NCI-H2196 treated with DMSO at 0.1 percent for 48 hours (cell line): ENCODE data around the gene COL28A1.

ENCODE experiments used
- DNase-seq: peaks from one replicate; lab custom pipeline; 2025; ENCODE audit not compliant: unreplicated experiment; lab: John Stamatoyannopoulos, UW

Gene COL28A1

DNA sequence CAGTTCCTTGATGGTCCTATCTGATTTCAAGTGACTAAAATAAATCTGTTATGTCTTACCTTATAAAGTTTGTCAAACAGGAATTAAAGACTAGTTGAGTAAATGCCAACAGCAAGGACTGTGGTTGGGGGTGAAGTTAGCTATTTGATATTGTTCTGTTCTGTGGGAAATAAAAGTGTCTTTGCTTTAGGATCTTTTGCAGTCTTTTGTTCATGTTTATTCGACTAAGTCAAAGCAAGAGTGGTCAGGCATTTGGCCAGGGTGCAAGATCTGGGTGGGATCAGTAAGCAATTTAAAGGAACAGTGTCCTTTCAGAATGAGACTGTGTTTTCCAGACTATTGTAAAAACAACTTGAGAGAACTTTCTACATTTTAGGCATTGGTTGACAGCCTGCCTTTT is at the start of gene COL28A1:
TSS of gene COL28A1 (minus strand) at position 183 of the 400 bp plus-strand sequence. CDS start 2,998 bp downstream, outside the sequence.
- DNase-seq, result no peak

DNA sequence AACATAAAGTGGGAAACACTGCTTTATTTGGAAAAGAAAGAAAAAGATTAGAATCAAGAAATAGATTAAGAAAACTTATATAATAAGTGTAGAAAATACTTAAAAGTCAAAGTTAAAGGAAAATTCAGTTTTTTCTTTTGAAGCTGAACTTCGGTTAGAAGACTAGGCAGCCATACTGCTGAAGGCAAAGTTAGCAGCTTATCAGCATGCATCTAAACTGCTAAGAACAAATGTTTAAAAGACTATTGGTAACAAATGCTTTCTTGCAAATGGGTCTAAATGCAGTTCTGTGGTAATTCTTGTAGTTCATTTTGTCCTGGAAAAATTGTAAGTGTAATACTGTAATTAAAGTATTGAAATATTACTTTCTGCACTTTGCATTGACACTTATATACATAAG is 49.0 kb upstream of the COL28A1 start:
- DNase-seq, result no peak

DNA sequence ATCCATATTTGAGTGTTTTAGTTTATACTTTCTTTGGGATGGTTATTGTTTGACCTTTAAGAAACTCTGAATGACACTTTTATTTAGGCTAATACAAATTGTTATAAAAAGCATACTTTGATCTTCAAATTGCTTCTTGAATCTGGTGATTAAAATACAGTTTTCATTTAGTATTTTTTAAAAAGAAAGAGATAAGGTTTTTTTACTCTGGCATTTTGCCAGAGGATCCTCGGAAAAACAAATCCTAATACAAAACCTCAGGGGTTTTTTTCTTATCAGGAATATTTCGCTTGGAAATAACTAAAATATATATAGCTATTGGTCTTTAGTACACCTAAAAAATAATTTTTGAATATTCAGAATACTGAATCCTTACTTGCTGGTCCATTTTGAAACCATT is 48.1 kb upstream of the COL28A1 start:
- no peak for DNase-seq

DNA sequence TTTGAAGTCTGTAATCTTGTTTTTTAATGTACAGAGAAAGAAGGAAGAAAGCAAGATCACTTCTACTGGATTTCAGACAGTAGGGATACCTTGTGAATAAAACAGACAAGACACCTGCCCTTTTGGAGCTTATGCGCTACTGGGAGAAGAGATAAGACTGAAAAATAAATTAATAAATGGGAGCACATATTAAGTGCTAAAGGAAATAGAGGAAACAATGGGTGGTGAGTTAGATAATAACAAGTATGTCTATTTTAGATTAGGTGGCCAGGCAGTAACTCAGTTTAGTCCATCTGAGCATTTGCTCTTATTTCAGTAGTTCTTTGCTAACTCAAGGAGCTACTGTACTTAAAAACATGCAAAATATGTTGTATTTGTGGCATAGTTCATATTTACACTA is 46.9 kb upstream of the COL28A1 start:
- DNase-seq, result no peak

DNA sequence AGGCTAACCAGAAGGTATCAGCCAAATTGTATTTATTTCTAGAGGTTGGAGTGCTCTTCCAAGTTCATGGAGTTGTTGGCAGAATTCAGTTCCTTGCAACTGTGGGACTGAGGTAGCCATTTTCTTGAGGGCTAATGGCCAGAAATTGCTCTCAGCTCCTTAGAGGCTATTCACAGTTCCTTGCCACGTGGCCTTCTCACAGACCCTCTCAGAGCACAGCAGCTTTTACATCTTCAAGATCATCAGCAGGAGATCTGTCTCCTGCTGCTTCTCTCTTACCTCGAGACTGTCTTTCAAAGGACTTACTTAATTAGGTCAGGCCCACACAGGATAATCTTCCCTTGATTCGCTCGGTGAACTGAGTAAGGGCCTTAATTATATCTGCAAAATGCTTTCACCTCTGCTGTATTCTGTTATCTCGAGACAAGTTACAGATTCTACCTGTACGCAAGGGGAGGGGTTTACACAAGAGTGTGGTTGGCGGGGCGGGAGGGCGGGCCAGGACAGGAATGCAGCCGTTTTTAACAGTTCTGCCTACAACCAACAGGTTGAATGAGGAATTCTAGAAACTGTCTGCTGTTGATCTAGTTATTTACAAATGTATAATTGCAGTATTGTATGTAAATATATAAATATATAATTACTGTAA is 46.0 kb upstream of the COL28A1 start:
- no peak for DNase-seq

DNA sequence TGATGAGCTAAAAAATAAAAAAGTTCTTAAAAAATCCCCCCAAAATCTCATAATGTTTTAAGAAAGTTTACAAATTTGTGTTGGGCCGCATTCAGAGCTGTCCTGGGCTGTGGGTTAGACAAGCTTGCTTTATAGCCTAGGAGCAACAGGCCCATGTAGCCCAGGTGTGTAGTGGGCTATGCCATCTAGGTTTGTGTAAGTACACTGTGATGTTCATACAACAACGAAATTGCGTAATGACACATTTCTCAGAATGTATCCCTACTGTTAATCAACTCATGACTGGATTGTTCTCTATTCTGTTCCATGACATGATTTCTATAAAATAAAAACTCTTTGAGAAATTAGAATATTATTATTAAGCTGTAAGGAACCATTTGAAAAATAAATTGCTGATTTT is 44.0 kb upstream of the COL28A1 start:
- DNase-seq, result no peak

DNA sequence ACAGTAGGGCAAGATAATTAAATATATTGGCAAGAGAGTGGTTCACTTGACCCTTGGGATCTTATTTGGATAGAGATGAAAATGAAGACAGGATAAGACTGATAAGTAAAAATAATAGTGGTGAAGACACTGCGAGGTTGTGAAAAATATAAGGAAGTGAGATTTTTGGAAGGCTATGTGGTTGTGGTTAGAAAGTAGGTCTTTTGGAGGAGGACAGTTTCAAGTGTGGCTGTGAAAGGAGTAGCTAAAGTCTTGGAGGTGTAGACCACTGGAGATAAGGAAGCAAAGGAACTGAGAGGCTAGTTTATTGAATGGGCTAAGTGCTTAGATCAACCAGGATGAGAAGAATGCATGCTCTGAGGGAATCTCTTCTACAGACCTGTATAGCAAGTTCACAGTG is 42.2 kb upstream of the COL28A1 start:
- DNase-seq, result no peak

DNA sequence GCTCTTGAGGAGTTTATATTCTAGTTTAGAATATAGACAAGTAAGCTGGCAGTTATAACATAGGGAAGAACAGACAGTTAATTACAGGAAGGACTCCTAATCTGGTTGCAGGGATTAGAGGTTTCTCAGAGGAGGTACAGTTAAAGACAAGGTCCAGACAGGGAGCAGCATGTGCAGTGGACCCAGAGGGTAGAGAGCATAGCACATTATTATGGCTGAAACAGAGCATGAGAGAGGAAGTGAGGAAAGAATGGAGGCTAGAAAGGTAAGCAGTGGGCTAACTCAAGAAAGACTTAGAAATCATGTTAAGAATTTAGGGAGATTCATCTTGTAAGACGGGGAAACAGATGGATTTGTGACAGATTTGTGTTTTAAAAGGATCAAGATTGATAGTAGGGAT is 40.7 kb upstream of the COL28A1 start:
- DNase-seq, result no peak

DNA sequence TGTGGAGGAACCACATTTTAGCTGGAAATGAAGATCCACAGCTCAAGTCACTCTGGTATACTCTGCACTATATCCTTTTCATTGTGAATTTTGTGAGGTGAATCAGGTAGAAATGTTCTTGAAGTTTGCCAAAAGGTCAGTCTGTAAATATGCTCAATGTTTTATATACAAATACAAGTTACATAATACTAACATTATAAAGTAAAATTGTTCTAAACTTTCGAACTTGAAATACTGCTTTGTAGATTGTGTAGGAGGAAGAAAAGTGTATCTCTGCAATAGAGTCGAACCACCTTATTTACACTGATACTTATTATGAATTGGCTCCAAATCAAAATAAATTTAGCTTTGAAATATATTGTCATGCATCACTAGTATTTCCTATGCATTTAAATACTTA is 38.0 kb upstream of the COL28A1 start:
- DNase-seq, result no peak

DNA sequence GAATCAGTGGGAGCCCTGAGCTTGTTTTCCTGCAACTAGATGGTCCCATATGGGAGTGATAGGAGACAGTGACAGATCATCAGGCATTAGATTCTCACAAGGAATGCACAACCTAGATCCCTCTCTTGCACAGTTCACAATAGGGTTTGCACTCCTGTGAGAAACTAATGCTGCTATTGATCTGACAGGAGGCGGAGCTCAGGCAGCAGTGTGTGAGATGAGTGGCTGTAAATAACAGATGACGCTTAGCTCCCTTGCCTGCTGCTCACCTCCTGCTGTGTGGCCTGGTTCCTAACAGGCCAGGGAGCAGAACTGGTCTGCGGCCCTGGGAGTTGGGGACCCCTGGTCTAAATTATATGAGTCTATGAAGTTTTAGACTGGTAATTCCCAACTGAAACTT is 34.9 kb upstream of the COL28A1 start:
- no peak for DNase-seq

DNA sequence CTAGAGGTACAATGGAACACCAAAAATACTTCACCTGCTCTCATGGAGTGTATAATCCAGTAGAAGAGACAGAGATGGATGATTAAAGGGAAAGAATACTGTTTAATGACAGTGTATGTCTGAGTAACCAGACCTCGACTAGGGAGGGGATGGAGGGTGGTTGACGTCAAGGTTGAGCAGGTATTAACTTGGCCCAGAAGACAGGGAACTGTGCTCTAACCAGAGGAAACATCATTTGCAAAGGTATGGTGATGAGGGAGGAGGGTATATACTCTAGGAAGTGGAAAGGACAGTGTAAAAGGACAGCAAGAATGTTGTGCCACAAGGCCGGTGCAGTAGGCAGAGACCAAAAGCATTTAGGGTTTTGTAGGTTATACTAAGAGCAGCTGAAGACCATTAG is 33.9 kb upstream of the COL28A1 start:
- DNase-seq, result no peak

DNA sequence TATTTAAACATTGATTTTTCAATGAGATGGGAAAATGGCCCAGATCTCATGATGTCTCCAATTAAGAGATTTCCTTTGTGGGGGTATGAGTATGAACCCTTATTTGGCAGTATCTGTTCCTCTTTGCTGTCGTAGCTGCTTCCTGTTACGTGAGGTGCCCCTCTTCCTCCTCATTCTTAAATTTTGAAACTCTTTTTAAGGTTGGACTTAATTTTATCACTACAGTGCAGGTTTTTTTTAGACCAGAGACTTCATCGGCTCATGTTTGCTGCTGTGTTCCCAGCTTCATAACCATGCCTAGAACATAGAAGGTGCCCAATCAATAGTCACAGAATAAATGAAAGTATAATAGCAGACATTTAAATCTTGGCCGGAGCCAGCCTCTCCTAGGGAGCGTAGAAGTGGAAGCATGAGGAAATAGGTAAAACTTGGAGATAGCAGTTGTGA is 33.4 kb upstream of the COL28A1 start:
- no peak for DNase-seq

DNA sequence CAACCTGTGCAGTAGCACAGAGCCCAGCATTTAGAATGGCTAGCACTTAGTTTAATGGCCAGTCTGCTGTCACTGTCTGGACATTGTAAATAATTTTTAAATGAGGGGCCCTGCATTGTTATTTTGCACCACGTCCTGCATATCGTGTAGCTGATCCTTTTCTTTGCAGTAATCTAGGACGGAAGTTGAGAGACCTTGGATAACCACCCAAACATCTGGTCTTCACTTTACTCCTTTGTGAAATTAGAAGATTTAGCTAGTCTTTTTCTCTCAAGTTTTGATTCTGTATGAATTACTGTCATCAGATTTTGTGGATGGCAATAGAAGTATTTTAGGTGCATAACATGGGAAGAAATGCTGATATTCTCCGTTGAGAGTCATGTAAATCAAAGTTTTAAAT is 32.9 kb upstream of the COL28A1 start:
- DNase-seq, result no peak

DNA sequence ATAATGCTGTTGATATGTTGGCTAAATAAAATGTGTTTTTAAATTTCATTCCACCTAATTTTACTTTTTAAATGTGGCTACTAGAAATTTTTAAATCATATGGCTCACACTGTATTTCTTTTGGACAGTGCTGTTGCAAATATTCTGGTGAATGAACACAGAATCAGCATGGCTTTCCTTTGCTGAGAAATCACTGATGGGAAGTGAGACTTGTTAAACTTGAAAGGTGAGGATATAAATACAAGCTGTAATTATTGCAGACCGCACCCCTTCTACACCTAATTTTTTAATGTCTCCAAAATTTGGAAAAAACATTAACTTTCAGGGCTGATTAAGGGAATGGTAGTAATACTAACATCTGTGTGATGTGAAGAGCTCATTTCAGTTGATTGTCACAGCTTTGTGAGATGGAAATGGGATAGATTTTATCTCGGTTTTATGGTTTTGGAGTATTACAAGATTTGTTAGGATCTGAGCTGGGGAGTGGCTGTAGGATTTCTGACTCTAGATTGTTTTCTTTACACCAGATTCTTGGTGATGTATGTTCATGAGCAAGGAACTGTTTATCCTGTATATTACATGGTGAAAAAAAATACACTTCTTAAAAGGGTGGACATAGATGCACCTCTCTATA is 32.3 kb upstream of the COL28A1 start:
- DNase-seq, result no peak

DNA sequence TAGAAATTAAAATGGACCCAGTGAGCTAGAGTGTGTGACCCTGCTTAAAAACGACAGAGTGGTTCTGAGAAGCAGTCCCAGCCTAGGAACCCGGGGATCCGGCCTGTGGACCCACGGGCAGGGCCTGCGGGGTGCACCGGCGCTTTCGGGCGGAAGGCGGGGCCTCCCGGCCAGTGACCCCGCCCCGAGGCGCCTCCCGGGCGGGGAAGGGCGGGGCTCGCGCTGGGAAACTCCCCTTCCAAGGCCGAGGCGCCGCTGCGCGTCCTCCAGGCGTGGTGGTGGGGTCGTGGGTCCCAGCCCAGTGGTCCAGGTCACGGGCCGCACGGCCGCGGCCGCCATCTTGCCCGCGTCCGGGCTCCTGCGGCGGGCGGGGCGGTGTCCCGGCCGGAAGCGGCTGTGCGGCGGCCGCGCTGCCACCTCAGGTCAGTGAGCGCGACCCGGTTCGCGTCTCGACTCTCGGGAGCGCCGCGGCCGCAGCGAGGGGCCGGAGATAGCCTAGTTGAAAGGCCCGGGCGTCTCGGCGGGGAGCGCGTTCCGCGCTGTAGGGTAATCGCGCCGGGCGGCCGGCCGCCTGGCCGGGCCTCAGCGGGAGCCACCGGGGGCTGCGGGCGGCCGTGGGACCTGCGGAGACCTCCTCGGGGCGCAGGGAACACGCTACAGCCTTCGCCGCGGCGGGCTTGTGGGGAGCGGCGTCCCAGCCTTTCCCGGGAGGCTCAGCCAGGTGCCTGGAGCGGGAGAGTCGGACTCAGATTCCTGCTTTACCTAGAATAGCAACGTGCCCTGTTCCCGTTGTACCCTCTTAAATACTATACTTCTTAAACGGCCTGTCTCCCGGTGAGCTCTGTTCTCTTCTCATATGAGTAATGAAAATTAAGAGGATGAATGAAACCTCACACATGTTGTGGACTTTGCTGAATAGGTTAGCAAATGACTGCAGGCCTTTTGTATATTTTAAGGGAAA is 31.3 kb upstream of the COL28A1 start, which contains the start of gene MIOS:
TSS of gene MIOS (plus strand) at position 234 of the 961 bp plus-strand sequence. CDS start 5,592 bp downstream, outside the sequence.
- peak; percentile 56 for DNase-seq

DNA sequence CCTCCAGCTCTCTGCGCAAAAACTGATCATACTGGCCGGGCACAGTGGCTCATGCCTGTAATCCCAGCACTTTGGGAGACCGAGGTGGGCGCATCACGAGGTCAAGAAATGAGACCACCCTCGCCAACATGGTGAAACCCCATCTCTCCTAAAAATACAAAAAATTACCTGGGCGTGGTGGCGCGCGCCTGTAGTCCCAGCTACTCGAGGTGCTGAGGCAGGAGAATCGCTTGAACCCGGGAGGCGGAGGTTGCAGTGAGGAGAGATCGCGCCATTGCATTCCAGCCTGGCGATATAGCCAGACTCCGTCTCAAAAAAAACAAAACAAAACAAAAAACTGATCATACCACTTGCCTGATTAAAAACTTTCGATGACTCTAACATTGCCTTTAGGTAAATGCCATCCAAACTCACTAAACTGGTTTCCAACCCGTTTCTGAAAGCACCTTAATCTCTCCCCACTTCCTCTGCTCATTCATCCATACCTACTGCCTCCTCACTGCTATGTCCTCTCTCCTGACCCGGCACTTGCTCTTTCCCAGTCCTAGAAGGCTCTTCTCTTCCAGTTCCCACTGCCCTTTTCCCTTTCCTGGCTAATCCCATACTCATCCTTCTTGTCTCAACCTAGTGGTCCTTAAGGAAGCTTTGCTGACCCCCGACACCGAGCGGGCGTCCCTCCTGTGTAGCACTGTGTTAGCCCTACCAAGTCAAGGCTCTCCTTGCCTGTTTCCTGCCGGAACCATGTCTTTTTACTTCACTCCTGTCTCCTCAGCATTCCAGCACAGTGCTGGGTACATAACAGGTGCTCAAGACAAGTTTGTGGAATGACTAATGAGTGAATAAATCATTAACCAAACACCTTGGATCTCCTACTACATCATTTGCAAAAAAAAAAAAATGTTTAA is 30.3 kb upstream of the COL28A1 start:
- DNase-seq, result no peak

DNA sequence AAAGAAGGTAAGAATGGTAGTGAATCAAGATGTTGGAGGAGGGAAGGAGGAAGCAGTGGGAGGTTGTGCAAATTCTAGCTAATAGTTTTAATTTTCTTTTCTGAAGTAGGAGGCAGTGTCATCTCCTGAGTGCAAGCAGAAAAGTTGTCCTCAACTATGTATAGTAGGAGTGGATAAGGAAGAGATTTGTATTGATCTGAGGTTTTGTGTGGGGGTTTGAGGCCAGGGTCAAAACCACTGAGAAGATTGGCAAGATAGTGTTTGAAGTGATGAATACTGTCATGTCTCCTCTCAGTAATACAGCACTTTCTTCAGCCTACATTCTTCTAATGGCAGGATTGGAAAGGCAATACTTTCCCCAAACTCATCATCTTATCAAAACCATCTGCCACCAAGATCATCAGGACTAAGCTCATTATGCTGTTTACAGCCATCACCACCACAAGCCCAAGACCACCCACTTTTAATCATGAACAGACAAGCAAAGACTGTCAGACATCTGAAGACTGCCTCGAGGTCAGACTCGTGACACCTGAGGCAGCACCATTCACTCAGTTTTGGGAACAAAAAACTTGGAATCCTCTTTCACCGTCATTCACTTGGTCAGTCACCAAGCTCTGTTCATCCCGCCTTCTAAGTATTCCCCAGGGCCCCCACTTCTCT is 29.5 kb upstream of the COL28A1 start:
- no peak for DNase-seq

DNA sequence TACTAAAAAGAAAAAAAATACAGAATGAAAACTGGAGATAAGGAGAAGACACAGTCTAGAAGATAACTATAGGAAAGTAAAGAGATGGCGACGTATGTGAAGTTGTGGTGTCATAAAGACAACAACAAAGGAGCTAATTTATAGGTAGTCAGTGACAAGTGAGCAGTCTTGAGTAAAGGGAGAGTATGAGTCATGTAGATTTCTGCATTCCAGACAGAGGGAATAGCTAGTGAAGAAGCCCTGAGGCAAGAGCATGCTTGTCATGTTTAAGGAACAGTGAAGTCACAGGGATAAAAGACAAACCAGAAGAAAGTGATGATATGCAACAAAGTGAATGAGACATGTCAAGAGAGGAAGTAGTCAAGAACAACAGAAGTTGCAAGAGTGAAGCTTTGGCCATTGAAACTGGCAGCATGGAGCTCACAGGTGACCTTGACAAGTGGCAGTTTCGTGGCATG is 28.7 kb upstream of the COL28A1 start:
- DNase-seq, result no peak

DNA sequence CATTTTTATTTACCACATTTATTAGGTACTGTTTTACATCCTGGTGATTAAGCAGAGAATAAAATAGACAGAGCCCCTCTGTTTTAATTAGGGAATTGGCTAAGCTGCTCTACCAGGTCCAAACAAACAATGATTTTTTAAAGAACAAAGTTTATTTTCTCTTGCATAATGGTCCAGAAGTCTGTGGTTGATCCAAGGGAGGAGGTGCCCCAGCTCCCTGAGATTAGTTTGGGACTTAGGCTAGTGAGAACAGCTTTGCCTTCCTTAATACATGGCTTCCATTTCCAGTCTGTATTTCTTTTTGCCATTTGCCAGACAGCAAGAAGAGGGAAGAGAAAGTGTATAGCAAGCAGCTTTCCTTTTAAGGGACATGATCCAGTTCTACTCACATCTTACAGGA is 28.1 kb upstream of the COL28A1 start:
- DNase-seq, result no peak

DNA sequence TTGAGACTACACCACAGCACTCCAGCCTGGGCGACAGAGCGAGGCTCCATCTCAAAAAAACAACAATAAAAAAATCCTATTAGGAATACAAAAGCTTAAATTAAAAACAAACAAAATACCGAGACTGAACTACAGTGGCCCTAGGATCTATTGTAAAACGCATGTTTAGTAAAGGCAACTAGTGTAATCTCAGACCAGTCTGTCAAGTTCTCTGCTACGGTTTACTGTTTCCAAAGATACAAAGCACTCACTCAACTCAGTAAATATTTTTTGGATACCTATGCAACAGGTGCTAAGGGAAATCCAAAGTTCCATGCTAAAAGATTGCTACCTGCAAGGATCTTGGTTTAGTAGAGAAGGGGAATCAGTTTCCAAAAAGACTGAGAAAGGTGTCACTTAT is 27.6 kb upstream of the COL28A1 start:
- no peak for DNase-seq
